Caco-2 (cell line): ENCODE data around the gene COL27A1. TPM values are rescaled to one million over a fixed set of nuclear protein-coding genes. Genes with fewer than 3 reads are reported as not detected.

Experiments
- BruUV-seq: library from RNA; stranded (reverse); fragments of 400-500 nt; replicated peaks from 2 replicates; lab custom pipeline; 2021; lab: Mats Ljungman, UMichigan
- CTCF ChIA-PET: fragments of 300-600 bp; sonication (Branson Sonifier 250); formaldehyde crosslinking; loops from one replicate; lab custom pipeline; 2022; ENCODE audit warnings: antibody characterized with exemption; lab: Charles Lee
- POLR2A ChIA-PET: fragments of 300-600 bp; sonication (Branson Sonifier 250); formaldehyde crosslinking; loops from one replicate; lab custom pipeline; 2022; ENCODE audit warnings: antibody characterized with exemption; lab: Charles Lee
- DNase-seq, 2 experiments: peaks; one replicate each; pipeline versions ENCODE4 v3.0.0 to v3.0.0-alpha.2; 2020 to 2022
- H3K27me3 ChIP-seq: replicated peaks from 2 replicates; pipeline ENCODE4 v1.6.0; 2011; ENCODE audit warnings: low read length; ENCODE audit not compliant: control insufficient read depth, insufficient read depth
- H3K36me3 ChIP-seq: 2 replicates; pipeline ENCODE4 v1.5.1; 2011; ENCODE audit warnings: low read length; ENCODE audit not compliant: control insufficient read depth, insufficient read depth
- H3K4me1 ChIP-seq: fragments of 250-450 bp; sonication (Bioruptor Pico); 2 replicates; pipeline ENCODE4 v1.5.1; 2020; ENCODE audit warnings: mild to moderate bottlenecking
- H3K4me3 ChIP-seq: 2 replicates; pipeline ENCODE4 v1.5.1; 2011; ENCODE audit warnings: low read depth, mild to moderate bottlenecking, control low read depth, low read length
- H3K9me3 ChIP-seq: fragments of 250-450 bp; sonication (Bioruptor Pico); 2 replicates; pipeline ENCODE4 v1.5.1; 2020; ENCODE audit warnings: mild to moderate bottlenecking, moderate library complexity
- H3K27ac Mint-ChIP-seq: one replicate; pipeline ENCODE4 v1.8.0; 2022; ENCODE audit warnings: mixed read lengths; ENCODE audit not compliant: unreplicated experiment
- H3K27me3 Mint-ChIP-seq: one replicate; pipeline ENCODE4 v1.8.0; 2022; ENCODE audit warnings: mixed read lengths; ENCODE audit not compliant: insufficient read depth, unreplicated experiment
- H3K36me3 Mint-ChIP-seq: one replicate; pipeline ENCODE4 v1.8.0; 2022; ENCODE audit warnings: mild to moderate bottlenecking, mixed read lengths; ENCODE audit not compliant: insufficient read depth, unreplicated experiment
- H3K4me1 Mint-ChIP-seq: one replicate; pipeline ENCODE4 v1.8.0; 2022; ENCODE audit warnings: low read depth, mixed read lengths; ENCODE audit not compliant: unreplicated experiment
- H3K4me3 Mint-ChIP-seq: one replicate; pipeline ENCODE4 v1.8.0; 2022; ENCODE audit warnings: mild to moderate bottlenecking, moderate library complexity, mixed read lengths; ENCODE audit not compliant: unreplicated experiment
- H3K9me3 Mint-ChIP-seq: one replicate; pipeline ENCODE4 v1.8.0; 2022; ENCODE audit warnings: mixed read lengths; ENCODE audit not compliant: unreplicated experiment
- intact Hi-C: fragments of 100-400 bp; cut with micrococcal nuclease; formaldehyde crosslinking; loops from one replicate; pipeline ENCODE4 v1.10.0; 2022; ENCODE audit not compliant: unreplicated experiment
- total RNA-seq: library from RNA; stranded (reverse); gene quantifications from 2 replicates; pipeline ENCODE4 v1.2.3, GENCODE V29; 2022
- TF ChIP-seq, protein P1 (sequence below), 2 experiments: fragments of 200-600 bp in 1 of 2; IDR thresholded peaks; 1 replicate in 1 of 2; 2 replicates in 1 of 2; pipeline versions ENCODE4 v1.5.1 to v1.8.0; 2011 to 2022; ENCODE audit warnings: antibody characterized with exemption in 1 of 2, control low read depth in 1 of 2, inconsistent platforms in 1 of 2, low read depth in 1 of 2, low read length in 1 of 2, mild to moderate bottlenecking in 1 of 2, moderate library complexity in 1 of 2; ENCODE audit not compliant: insufficient read depth in 1 of 2, severe bottlenecking in 1 of 2, unreplicated experiment in 1 of 2

COL27A1 gene
- total RNA-seq, 1 experiment from 2014 or later, result 31.1 TPM

DNA sequence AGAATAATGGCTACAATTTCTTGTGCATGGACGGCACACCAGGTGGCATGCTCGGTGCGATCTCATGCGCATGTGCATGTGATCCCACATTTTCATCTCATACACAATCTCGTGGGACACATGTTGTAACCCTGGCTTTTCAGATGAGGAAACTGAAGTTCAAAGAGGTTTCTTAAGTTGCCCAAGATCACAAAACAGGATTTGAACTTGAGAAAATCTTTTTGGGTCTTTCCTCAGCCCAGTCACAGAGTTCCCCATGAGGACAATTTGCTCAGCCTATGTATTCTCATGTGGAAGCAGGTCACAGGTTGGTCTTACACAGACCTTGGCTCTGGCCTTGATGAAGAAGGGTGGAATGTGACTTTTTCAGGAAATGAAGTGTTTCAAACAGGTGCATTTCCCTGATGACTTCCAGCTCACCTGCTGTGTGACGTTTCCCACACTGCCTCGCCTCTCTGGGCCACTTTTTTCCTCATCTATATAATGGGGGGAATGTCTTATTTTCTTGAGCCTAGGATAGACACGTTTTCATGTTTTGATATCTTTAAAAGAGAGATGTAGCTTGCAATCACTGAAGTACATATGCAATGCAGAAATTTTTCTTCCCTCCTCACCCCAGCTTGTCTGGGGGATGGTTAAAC, 160.5 kb downstream of the COL27A1 start:
- DNase-seq, result peak in 1 of 2 experiments; percentile 14
- no TSS peak for BruUV-seq
- CTCF ChIA-PET, result no interaction called here

DNA sequence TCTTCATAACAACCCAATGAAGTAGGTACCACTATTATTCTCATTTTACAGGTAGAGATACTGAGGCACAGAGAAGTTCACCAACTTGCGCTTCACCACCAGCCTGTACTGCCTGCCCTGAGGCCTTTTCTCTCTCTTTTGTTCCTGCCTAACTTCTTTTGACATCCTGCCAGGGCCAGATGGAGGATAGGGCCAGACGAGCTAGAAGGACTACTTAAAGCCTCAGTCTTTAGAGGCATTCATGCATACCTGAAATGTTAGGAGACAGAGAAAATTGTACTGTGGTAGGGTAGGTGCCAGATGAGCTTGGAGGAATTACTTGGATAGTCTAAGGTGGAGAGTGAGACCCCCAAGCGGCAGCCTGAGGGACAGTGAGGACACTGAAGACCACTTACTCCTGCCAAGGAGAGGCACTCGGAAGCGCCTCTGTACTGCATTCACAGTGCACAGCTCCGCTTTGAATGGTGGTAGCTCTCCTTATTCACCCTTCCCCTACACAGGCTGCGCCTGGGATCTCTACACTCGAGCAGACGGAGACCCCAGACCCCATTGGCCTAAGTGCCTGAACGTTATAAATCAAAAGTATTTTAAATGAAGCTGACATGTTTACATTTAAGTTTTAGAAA, 161.4 kb downstream of the COL27A1 start:
- Histone ChIP-seq H3K27me3 (no peaks in the 10 kb centered on the region), H3K4me3 (no peak overlapping the region), H3K36me3 (no peaks in the 10 kb centered on the region), H3K9me3 (no peaks in the 10 kb centered on the region), H3K4me1 (no peaks in the 10 kb centered on the region; the same call in 1 of the 2 replicates)
- ChIA-PET POLR2A (no interaction called here), CTCF (interaction anchor here (0.6 kb wide), 1 partner anchor 26 kb away, joined by 3 read pairs; no protein-coding TSS in a partner anchor)
- peaks cover 8% of the 10 kb centered on the region for H3K4me1 Mint-ChIP-seq
- peaks cover 7% of the 10 kb centered on the region for H3K36me3 Mint-ChIP-seq
- H3K27me3 Mint-ChIP-seq, result no peaks in the 10 kb centered on the region
- TF ChIP-seq, protein P1, sequence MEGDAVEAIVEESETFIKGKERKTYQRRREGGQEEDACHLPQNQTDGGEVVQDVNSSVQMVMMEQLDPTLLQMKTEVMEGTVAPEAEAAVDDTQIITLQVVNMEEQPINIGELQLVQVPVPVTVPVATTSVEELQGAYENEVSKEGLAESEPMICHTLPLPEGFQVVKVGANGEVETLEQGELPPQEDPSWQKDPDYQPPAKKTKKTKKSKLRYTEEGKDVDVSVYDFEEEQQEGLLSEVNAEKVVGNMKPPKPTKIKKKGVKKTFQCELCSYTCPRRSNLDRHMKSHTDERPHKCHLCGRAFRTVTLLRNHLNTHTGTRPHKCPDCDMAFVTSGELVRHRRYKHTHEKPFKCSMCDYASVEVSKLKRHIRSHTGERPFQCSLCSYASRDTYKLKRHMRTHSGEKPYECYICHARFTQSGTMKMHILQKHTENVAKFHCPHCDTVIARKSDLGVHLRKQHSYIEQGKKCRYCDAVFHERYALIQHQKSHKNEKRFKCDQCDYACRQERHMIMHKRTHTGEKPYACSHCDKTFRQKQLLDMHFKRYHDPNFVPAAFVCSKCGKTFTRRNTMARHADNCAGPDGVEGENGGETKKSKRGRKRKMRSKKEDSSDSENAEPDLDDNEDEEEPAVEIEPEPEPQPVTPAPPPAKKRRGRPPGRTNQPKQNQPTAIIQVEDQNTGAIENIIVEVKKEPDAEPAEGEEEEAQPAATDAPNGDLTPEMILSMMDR (IDR thresholded peaks at IDR 0.05; ENCODE audit: insufficient read depth in 1 of 2, low read depth in 1 of 2, low read length in 1 of 2, severe bottlenecking in 1 of 2, unreplicated experiment in 1 of 2), result no peak
- peak in 1 of 2 experiments; percentile 13 for DNase-seq
- no peak overlapping the region for H3K4me3 Mint-ChIP-seq
- intact Hi-C loops, result no loop called here
- no peaks in the 10 kb centered on the region for H3K9me3 Mint-ChIP-seq
- peak overlapping the region; percentile 75 for H3K27ac Mint-ChIP-seq
- no TSS peak for BruUV-seq

More for the DNA sequence above, 160.5 kb downstream of the COL27A1 start:
- H3K9me3 Mint-ChIP-seq, result no peaks in the 10 kb centered on the region
- peaks cover 8% of the 10 kb centered on the region for H3K4me1 Mint-ChIP-seq
- no peaks in the 10 kb centered on the region for H3K27me3 Mint-ChIP-seq
- TF ChIP-seq, protein P1 (IDR thresholded peaks at IDR 0.05; ENCODE audit: insufficient read depth in 1 of 2, low read depth in 1 of 2, low read length in 1 of 2, severe bottlenecking in 1 of 2, unreplicated experiment in 1 of 2), result no peak
- no peaks in the 10 kb centered on the region for H3K27me3 ChIP-seq
- no peaks in the 10 kb centered on the region for H3K36me3 ChIP-seq
- POLR2A ChIA-PET, result no interaction called here
- peaks cover 13% of the 10 kb centered on the region for H3K36me3 Mint-ChIP-seq
- no peaks in the 10 kb centered on the region for H3K9me3 ChIP-seq
- no peak overlapping the region for H3K4me3 ChIP-seq
- no peak overlapping the region for H3K27ac Mint-ChIP-seq
- intact Hi-C loops, result no loop called here
- no peaks in the 10 kb centered on the region; the same call in 1 of the 2 replicates for H3K4me1 ChIP-seq
- H3K4me3 Mint-ChIP-seq, result no peak overlapping the region

DNA sequence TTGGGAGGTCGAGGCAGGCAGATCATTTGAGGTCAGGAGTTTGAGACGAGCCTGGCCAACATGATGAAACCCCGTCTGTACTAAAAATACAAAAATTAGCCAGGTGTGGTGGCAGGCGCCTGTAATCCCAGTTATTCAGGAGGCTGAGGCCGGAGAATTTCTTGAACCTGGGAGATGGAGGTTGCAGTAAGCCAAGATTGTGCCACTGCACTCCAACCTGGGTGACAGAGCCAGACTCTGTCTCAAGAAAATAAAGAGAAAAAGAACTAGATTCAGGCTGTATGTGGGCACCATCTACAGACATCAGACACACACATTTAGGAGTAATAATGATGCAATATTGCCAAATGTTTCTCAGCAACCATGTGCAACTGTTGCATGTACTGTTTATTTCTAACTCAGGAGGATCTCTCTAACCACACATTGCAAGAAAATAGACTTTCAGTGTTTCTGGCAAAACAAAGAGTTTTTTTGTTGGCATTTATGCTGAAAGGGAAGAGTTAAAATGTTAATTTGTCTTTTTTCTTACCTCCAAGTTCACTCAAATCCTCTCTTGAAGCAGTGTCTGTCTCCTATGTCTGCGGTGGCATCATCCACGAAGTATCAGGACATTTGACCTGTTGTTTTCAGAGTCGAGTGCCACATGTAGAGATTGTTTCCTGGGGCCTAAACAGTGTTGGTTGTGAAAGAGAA, 162.5 kb downstream of the COL27A1 start:
- Mint-ChIP-seq H3K9me3 (no peaks in the 10 kb centered on the region), H3K27me3 (no peaks in the 10 kb centered on the region), H3K36me3 (peaks cover 5% of the 10 kb centered on the region), H3K27ac (peak overlapping the region; percentile 71), H3K4me1 (peaks cover 8% of the 10 kb centered on the region), H3K4me3 (no peak overlapping the region)
- intact Hi-C loops, result no loop called here
- BruUV-seq, result no TSS peak
- TF ChIP-seq, protein P1 (IDR thresholded peaks at IDR 0.05; ENCODE audit: insufficient read depth in 1 of 2, low read depth in 1 of 2, low read length in 1 of 2, severe bottlenecking in 1 of 2, unreplicated experiment in 1 of 2), result no peak
- CTCF ChIA-PET, result interaction anchor here (0.6 kb wide), 1 partner anchor 27 kb away, joined by 3 read pairs; no protein-coding TSS in a partner anchor
- Histone ChIP-seq H3K4me1 (no peaks in the 10 kb centered on the region; the same call in 1 of the 2 replicates), H3K27me3 (no peaks in the 10 kb centered on the region), H3K9me3 (no peaks in the 10 kb centered on the region), H3K36me3 (no peaks in the 10 kb centered on the region), H3K4me3 (no peak overlapping the region)
- POLR2A ChIA-PET, result no interaction called here
- no peak for DNase-seq
